Sigmoid colon (tissue), 4 donors: ENCODE data around the gene ADNP2.

Experiments
- CTCF ChIP-seq, 4 experiments: fragments of 450-650 bp in 3 of 4; fragments of 200-600 bp in 1 of 4; IDR thresholded peaks; one replicate each; pipeline ENCODE4 v1.5.1; 2016 to 2019; ENCODE audit warnings: antibody characterized with exemption in 4 of 4, mild to moderate bottlenecking in 3 of 4, moderate library complexity in 2 of 4
- POLR2A ChIP-seq, 2 donors: fragments of 450-650 bp; IDR thresholded peaks; one replicate each; pipeline ENCODE4 v1.6.1; 2016; ENCODE audit warnings: antibody characterized with exemption in 2 of 2, mild to moderate bottlenecking in 2 of 2, moderate library complexity in 2 of 2
- POLR2AphosphoS5 ChIP-seq, 4 donors: sonication (generic); formaldehyde crosslinking; IDR thresholded peaks; one replicate each; pipeline ENCODE4 v1.6.1; 2017; ENCODE audit warnings: antibody characterized with exemption in 4 of 4

GRCh38 chr18:80154293-80154692, 45.2 kb downstream of the ADNP2 start:
- TF ChIP-seq POLR2AphosphoS5 (IDR thresholded peaks at IDR 0.05) (no peak), CTCF (IDR thresholded peaks at IDR 0.05) (no peak), POLR2A (IDR thresholded peaks at IDR 0.05) (no peak)
